ENCODE results near the gene MGMT.
"Not testable (repeated sequence)": the region's sequence is repeated elsewhere in the genome, so short reads cannot be mapped to it uniquely, and the experiment has no call there.

The MGMT gene

GRCh38 chr10:129466703-129467358 lies at the start of gene MGMT:
TSS of gene MGMT (plus strand) at chr10:129467241.
- DNase-seq, result peak; percentile 94

- DNase-seq, result no peak
Observed at GRCh38 chr10:129417870-129418269, 49.2 kb upstream of the MGMT start.

GRCh38 chr10:129418496-129419225 lies 48.4 kb upstream of the MGMT start:
- no peak for DNase-seq

- no peak for DNase-seq
Observed at GRCh38 chr10:129419397-129419796, 47.6 kb upstream of the MGMT start.

GRCh38 chr10:129421399-129422010 lies 45.5 kb upstream of the MGMT start:
- DNase-seq, result no peak

- DNase-seq, result no peak
Observed at GRCh38 chr10:129424978-129425377, 42.1 kb upstream of the MGMT start.

- no peak for DNase-seq
Observed at GRCh38 chr10:129426606-129427005, 40.4 kb upstream of the MGMT start.

GRCh38 chr10:129433266-129433665 lies 33.8 kb upstream of the MGMT start:
- no peak for DNase-seq

GRCh38 chr10:129435724-129436123 lies 31.3 kb upstream of the MGMT start:
- DNase-seq, result not testable (repeated sequence)

- DNase-seq, result no peak
Observed at GRCh38 chr10:129438024-129438423, 29.0 kb upstream of the MGMT start.

- DNase-seq, result no peak
Observed at GRCh38 chr10:129440247-129440646, 26.8 kb upstream of the MGMT start.

- DNase-seq, result no peak
Observed at GRCh38 chr10:129440722-129441316, 26.2 kb upstream of the MGMT start.

- DNase-seq, result no peak
Observed at GRCh38 chr10:129441372-129442009, 25.6 kb upstream of the MGMT start.

GRCh38 chr10:129442866-129443265 lies 24.2 kb upstream of the MGMT start:
- DNase-seq, result no peak

- DNase-seq, result no peak
Observed at GRCh38 chr10:129444359-129444758, 22.7 kb upstream of the MGMT start.

- DNase-seq, result no peak
Observed at GRCh38 chr10:129445436-129446182, 21.4 kb upstream of the MGMT start.

GRCh38 chr10:129446183-129446581 lies 20.9 kb upstream of the MGMT start:
- no peak for DNase-seq

GRCh38 chr10:129447486-129447885 lies 19.6 kb upstream of the MGMT start:
- no peak for DNase-seq

GRCh38 chr10:129448086-129448485 lies 19.0 kb upstream of the MGMT start:
- DNase-seq, result no peak

GRCh38 chr10:129448539-129448938 lies 18.5 kb upstream of the MGMT start:
- DNase-seq, result no peak

GRCh38 chr10:129449893-129450292 lies 17.1 kb upstream of the MGMT start:
- no peak for DNase-seq

GRCh38 chr10:129450391-129450790 lies 16.6 kb upstream of the MGMT start:
- no peak for DNase-seq

Measured in T1000 (cell line).